ENCODE results near the gene ATP10B. TPM values are rescaled to one million over a fixed set of nuclear protein-coding genes. Genes with fewer than 3 reads are reported as not detected.

The ATP10B gene
- total RNA-seq, 2 donors from 2014 or later, result 162 to 232 TPM

DNA sequence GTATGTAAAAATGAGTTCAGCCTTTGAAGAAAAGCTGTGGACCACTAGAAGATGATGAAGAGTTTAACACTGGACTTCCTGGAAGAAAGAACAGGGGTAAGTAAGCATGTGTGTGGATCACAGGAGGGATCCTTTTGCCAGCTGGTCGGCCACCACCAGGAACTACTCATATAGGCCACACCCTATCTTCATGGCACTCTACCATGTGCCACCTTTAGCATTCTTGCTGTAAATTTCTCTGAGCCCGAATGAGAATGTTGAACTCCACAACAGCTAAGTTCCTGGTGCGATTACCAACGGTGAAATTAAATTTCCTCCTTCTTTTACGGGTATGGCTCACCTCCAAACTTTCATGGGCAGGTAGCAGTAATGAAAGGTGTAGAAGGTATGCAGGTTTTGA is 102.3 kb downstream of the ATP10B start:
- no peaks in the 10 kb centered on the region for H3K9me3 ChIP-seq
- H3K36me3 ChIP-seq, result no peaks in the 10 kb centered on the region
- peak overlapping the region; percentile 62 for H3K27ac ChIP-seq
- peak; percentile 62 for DNase-seq
- peaks cover 5% of the 10 kb centered on the region for H3K4me1 ChIP-seq
- intact Hi-C loops (cut with DNase I), result no loop called here
- TF ChIP-seq CTCF (IDR thresholded peaks at IDR 0.05), result no peak
- H3K4me3 ChIP-seq, result no peak overlapping the region
- no peak overlapping the region for H3K9ac ChIP-seq (ENCODE audit: low read depth in 2 of 2, low read length in 2 of 2)
- no peaks in the 10 kb centered on the region for H3K27me3 ChIP-seq

DNA sequence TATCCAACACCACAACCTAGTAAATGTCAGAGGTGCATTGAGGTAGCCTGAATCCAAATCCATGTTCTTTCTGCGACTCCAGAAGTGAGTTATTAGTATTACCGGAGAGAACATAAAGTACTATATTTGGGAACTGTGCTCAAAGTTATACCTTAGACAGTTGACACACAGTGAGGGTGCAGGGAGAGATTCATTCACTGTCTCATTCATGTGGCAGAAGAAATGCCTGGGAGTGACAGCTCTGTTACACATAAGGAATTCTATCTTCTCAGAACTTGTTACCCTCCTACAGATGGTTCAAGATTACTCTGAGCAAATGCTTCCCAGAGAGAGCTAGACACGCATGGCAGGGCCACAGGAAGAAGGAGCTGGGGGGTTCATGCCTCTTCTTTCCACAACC is 103.0 kb downstream of the ATP10B start:
- intact Hi-C loops (cut with DNase I), result no loop called here
- Histone ChIP-seq H3K9ac (ENCODE audit: low read depth in 2 of 2, low read length in 2 of 2) (no peak overlapping the region), H3K36me3 (no peaks in the 10 kb centered on the region), H3K4me1 (peaks cover 5% of the 10 kb centered on the region), H3K4me3 (no peak overlapping the region), H3K27ac (peak overlapping the region; percentile 62), H3K27me3 (no peaks in the 10 kb centered on the region), H3K9me3 (no peaks in the 10 kb centered on the region)
- no peak for DNase-seq
- no peak for TF ChIP-seq CTCF (IDR thresholded peaks at IDR 0.05)

GRCh38 chr5:160747987-160748386 is 104.0 kb downstream of the ATP10B start:
- TF ChIP-seq CTCF (IDR thresholded peaks at IDR 0.05), result no peak
- H3K27ac ChIP-seq, result no peak overlapping the region
- no peak overlapping the region for H3K9ac ChIP-seq (ENCODE audit: low read depth in 2 of 2, low read length in 2 of 2)
- peaks cover 5% of the 10 kb centered on the region for H3K4me1 ChIP-seq
- H3K27me3 ChIP-seq, result no peaks in the 10 kb centered on the region
- intact Hi-C loops (cut with DNase I), result no loop called here
- no peak for DNase-seq
- no peaks in the 10 kb centered on the region for H3K9me3 ChIP-seq
- no peaks in the 10 kb centered on the region for H3K36me3 ChIP-seq
- H3K4me3 ChIP-seq, result no peak overlapping the region

GRCh38 chr5:160747559-160747958 is 104.5 kb downstream of the ATP10B start:
- intact Hi-C loops (cut with DNase I), result no loop called here
- TF ChIP-seq CTCF (IDR thresholded peaks at IDR 0.05), result no peak
- H3K27ac ChIP-seq, result no peak overlapping the region

DNA sequence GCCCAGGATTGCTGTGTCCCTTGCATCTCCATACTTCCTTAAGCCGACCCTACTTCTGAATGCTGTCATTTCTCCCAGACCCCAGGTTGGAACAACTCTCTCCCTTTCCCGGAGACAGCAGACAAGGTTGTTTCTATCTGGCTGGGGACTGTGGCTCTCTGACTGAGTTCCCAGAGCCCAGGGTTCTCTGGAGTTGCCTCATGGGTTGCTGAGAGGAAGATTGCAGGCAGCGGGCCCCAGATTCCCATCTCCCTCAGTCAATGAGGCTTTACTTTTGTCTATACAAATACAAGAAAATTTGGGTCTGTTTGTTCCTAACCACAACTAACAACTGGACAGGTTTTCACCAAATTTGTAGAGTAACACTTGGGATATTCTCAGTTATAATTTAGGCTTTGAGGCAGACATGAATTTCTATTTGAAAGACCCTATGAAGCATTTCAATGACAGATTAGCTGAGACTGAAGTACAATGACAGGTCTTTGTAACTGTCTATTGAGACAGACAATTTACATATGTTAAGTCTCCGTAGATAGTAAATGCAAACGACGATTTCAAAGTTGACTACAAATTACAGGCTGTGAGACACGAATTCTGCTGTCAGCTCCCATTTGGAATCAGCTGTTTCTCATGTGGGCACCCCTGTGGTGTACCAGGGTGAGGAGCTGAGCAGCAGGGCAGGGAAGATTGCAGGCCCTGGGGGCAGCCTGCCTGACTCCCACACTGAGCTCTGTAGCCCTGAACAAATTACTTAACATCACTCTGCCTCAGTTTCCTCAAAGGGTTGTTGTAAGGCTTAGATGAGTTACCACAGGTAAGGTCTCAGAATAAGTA is 107.5 kb downstream of the ATP10B start:
- no peaks in the 10 kb centered on the region for H3K9me3 ChIP-seq

More at GRCh38 chr5:160747559-160747958, 104.5 kb downstream of the ATP10B start:
- no peak for DNase-seq
- Histone ChIP-seq H3K9me3 (no peaks in the 10 kb centered on the region), H3K36me3 (no peaks in the 10 kb centered on the region), H3K27me3 (no peaks in the 10 kb centered on the region), H3K4me1 (peaks cover 5% of the 10 kb centered on the region), H3K4me3 (no peak overlapping the region), H3K9ac (ENCODE audit: low read depth in 2 of 2, low read length in 2 of 2) (no peak overlapping the region)

More for the DNA sequence above, 107.5 kb downstream of the ATP10B start:
- H3K27ac ChIP-seq, result no peak overlapping the region
- no peak overlapping the region for H3K4me3 ChIP-seq
- no peaks in the 10 kb centered on the region for H3K36me3 ChIP-seq
- no peaks in the 10 kb centered on the region for H3K27me3 ChIP-seq
- no peak for DNase-seq
- TF ChIP-seq CTCF (IDR thresholded peaks at IDR 0.05), result no peak
- no peaks in the 10 kb centered on the region for H3K4me1 ChIP-seq
- intact Hi-C loops (cut with DNase I), result no loop called here
- H3K9ac ChIP-seq (ENCODE audit: low read depth in 2 of 2, low read length in 2 of 2), result no peak overlapping the region
